Measurements from ENCODE around the gene TNFSF9.
"Not testable (repeated sequence)": the region's sequence is repeated elsewhere in the genome, so short reads cannot be mapped to it uniquely, and the experiment has no call there.

TNFSF9 gene

DNA sequence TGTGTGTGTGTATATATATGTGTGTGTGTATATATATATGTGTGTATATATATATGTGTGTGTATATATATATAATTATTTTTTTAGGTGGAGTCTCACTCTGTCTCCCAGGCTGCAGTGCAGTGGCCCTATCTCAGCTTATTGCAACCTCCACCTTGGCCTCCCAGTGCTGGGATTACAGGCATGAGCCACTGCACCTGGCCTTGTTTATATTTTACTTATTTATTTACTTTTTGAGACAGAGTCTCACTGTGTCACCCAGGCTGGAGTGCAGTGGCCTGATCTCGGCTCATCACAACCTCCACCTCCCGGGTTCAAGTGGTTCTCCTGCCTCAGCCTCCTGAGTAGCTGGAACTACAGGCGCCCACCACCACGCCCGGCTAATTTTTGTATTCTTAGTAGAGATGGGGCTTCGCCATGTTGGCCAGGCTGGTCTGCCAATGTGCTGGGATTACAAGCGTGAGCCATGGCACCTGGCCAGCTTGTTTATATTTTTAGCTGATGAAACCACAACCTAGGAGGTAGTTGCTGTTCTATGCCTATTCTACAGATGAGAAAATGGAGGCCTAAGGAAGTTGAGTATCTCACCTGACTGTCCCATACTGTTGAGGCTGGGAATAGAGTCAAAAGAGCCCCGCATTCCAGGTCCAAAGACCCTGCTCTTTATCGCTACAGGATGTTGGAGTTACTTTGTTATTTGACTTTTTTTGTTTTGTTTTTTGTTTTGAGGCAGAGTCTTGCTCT, 22.6 kb upstream of the TNFSF9 start:
- DNase-seq: not testable (repeated sequence)

DNA sequence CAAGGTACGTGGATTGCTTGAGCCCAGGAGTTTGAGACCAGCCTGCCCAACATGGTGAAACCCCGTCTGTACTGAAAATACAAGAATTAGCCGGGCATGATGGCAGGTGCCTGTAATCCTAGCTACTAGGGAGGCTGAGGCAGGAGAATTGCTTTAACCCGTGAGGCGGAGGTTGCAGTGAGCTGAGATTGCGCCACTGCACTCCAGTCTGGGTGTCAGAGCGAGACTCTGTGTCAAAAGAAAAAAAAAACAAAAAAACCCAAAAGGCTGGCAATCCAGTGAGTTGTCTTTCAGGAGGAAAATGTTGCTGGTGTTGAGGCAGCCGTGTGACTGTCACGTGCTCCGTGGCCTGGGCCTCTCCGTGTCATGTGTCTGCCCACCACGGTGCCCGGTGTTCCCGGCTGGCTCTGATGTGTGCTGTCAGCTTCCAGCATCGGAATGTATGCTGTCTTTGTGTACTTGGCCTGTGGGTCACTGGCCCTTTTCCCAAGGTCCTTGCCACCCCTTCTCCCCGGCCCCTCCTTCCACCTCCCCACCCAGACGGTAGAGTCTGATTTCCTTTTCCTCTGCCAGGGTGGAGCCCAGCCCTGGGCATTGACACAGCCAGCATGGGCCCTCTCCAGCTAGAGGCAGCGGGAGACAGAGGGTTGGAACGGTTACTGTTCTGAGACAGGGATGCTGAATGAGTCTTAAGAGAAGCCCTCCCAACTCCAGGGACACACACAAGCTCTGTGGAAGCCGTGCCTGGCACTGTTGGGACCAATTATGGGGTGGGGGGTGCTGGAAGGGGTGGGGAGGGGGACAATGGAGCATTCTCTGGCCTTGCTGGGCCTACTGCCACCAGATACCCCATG, 21.5 kb upstream of the TNFSF9 start:
- DNase-seq: no peak

DNA sequence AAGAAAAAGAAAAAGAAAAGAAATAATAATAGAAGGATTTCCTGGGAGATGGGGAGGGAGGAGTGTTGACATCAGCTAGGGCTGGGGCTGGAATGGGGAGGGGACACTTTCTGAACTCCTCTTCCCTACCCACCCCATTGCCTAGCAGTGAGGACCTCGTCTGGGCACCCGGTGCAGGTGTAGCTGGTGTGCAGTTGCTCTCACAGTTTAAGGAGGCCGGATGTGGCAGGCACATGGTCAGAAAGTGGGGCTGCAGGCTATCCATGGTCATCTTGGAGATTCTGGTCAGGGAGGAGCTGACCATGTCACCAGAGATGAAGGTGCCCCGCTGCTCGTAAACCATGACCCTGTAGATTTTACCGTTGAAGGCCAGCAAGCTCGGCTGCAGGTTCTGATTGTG, 20.2 kb upstream of the TNFSF9 start:
- DNase-seq: no peak

DNA sequence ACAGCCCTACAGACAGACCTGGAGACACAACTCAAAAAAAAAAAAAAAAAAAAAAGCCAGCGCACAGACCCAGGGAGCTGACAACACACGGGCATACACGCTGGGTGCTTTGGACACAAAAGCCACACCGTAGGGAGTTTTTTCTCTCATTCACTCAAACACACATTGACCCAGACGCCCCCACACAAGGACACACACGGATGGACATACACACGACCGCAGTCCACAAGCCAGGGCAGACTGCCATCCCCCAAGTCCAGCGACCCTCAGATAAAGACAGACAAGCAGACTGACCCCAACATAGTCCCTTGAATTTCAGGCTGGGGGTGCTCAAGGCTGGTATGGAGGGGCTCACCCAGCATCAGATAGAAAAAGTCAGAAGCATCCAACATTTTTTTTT, 16.7 kb upstream of the TNFSF9 start:
- DNase-seq: no peak

DNA sequence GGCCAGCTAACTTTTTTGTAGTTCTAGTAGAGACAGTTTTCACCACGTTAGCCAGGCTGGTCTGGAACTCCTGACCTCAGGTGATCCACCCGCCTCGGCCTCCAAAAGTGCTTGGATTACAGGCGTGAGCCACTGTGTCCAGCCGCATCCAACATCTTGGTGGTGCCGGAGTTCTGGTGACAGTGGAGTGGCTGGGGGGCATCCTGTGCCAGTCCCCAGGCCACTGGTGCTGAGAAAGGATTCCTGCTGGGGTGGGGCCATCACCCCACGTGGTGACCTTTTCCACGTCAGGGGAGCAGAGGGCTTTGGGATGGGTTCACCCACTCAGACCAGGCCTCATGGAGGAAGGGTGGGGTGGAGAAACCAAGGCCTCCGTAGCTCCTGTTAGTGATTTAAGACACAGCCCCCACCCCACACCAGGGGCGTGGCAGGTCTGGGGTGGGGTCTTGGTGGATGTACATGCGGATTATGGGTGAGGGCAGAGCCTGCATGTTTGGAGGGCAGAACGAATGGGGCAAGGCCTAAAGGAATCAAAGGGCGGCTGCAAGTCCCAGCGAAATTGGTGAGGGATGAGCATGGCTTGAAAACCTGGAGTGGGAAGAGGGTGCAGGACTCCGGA, 15.8 kb upstream of the TNFSF9 start:
- DNase-seq: no peak

DNA sequence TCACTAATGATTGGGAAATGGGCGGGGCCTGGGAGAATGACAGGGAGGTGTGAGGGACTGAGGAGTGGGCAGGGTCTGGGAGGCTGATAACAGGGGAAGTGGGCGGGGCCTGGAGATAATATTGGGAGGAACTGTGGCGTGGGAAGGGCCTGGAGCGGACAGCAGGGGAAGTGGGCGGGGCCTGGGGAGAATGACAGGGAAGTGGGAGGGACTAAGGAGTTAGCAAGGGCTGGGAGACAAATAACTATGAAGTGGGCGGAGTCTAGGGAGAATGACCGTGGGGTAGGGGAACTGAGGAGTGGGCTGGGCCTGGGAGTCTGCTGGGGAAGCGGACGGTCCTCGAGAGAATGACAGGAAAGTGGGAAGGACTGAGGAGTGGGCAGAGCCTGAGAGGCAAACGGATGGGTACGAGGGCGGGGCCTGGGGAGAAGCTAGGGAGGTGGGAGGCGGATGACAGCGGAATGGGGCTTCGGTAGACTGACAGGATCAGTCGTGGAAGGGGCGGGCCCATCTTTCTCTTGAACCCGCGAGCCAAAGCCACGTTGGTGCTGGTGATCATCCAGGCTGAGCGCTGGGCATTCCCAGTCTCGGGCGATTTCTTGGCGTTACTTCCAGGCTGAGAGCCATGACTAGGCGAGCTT, 14.7 kb upstream of the TNFSF9 start:
- peak; percentile 63 for DNase-seq

DNA sequence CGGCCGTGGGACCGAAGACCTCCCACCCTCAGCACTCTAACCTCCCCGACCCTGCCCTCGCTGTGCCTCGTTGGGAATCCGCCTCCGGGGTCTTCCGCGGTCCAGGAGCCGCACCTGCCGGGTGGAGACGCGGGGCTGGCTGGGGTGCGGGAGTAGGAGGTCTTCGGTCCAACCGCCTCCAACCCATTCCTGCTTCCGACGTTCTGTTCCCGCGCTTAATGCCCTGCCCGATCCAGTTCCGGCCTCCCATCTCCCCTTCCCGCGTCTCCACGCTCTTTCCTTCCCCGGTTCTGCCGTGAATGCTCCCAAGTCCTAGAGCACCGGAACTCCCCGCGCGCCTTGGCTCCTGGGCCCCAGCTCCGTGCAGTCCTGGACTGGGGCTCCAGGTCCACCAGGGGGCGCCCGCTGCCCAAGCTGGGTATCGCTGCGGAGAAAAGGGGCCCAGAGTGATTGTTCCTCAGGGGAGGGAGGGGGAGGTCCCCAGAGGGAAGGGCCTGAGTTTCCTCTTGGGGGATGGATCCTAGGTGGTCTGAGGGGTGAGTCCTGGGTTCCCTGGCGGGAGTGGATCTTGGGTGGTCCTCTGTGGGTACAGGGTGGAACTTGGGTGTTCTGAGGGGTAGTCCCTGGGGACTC, 14.1 kb upstream of the TNFSF9 start:
- DNase-seq: peak; percentile 93

DNA sequence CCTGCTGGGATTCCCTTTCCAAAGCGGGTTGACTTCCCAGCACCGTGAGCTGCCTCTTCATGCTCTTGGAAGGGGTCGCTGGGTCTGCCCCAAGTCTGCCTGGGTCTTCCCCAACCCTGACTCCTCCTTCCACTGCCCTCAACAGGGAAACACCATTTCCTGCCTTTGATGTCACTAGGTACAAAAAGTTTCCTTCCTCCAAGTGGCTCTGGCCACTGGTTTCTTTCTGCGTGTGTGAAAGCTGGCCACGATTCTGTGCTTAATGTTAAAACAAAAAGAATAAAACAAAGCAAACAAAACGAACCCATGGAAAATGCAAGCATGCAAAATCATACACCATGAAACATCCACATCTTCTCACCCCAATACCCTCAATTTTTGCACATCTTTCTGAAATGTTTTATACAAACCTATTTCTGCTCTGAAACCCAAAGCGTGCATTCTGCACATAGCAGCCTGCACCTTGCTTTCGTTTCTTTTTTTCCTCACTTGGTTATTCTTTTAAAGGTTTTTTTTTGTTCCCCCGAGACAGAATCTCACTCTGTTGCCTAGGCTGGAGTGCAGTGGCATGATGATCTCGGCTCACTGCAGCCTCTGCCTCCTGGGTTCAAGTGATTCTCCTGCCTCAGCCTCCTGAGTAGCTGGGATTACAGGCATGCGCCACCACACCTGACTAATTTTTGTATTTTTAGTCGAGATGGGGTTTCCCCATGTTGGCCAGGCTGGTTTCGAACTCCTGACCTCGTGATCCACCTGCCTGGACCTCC, 12.5 kb upstream of the TNFSF9 start:
- DNase-seq: no peak

DNA sequence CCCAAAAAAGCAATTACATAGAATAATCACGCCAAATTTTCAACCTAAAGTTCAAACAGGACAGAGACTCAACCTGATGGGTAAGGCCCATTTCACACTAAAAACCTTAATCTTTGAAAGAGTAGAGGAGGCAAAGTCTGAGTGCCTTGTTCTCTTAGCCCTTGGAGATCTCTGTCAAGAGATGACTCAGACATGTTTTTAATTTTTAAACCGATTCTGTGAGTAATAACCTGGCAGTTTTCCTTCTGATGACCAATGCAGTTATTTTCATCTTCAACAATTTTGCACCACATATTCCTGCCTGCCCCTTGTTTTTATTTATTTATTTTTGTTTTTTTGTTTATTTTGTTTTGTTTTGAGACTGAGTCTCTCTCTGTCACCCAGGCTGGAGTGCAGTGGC, 11.5 kb upstream of the TNFSF9 start:
- no peak for DNase-seq

DNA sequence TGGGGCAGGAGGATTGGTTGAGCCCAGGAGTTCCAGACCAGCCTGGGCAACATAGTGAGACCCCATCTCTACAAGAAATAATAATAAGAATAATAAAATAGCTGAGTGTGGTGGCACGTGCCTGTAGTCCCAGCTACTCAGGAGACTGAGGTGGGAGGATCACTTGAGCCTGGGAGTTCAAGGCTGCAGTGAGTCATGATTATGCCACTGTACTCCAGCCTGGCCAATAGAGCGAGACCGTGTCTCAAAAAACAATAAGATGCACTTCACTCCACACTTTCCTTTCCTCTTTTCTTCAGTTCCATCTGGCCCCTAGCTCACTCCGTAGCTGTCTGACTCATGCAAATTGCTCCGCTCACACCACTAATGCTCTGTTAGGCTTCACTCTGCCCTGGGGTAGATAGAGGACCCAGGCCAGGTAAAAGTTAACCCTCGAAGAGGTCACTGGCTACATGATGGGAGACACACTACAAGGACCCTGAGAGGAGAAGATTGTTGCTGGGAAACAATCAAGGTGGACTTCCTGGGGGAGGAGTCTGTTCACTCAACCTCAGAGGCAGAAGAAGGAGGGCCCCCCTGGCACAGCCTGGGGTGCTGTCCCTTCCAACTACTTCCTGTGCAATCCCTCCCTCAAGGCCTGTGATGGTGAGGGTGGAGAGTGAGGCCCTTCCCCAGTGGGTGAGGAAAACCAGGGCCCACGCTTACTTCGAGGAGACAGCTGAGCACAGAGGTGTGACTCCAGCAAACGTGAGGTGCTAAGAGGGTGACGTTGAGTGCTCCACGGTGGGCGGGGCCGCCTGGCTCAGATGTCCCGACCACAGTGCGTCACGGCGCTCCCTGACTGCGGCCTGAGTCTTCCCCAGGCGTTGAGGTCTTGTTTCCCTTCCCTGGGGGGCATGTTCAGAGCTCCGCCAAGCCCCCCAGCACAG, 8.8 kb upstream of the TNFSF9 start:
- peak; percentile 70 for DNase-seq

DNA sequence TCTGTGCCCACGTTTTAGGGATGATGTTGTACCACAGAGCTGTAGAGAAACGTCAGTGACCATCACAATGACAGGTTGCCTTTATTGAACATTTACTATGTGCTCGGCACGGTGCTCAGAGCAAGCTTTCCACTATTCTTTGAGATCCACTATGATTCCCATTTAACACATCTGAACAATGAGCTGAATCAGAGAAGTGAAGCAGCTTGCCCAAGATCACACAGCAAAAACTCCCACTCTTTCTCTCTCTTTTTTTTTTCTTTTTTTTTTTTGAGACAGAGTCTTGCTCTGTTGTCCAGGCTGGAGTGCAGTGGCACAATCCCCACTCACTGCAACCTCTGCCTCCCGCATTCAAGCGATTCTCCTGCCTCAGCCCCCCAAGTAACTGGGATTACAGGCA, 8.1 kb upstream of the TNFSF9 start:
- DNase-seq: no peak

DNA sequence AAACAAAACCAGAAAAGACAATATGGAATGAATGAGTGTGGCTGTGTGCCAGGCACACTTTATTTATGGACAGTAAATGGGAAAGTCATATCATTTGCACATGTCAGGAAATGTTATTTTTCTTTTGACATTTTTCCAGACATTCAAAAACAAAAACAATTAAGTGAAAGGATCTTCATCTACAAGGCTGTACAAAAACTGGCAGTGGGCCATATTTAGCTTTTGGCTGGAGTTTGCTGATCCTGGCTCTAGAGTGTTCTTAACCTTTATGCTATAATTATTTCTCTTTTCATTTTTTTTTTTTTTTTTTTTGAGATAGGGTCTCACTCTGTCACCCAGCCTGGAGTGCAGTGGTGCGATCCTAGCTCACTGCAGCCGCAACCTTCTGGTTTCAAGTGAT, 6.5 kb upstream of the TNFSF9 start:
- no peak for DNase-seq

DNA sequence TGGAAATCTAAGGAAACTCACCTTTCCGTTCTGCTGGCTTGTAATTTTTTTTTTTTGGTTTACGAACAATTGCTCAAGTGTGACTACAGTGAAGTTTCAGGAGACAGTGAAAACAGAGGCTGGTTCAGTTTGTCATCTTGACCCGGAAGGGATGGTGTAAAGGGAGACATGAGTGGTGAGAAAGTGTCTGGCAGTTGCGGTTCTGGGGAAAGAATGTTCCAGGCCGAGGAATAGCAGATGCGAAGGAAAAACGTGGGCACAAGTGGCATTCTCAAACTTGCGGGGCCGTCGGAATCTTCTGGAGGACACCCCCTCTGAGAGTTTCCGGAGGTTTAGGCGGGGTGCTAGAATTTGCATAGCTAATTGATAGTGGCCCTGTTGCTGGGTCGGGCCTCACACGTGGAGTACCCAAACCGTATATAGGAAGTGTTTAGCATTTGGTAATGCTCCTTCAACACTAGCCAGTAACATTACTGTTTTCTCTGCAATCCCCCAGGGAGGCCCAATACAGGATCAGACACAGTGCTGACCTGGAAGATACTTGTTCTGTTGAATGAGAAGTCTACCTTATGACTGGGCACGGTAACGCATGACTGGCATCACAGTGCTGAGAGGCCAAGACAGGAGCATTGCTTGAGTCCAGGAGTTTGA, 2.8 kb upstream of the TNFSF9 start:
- no peak for DNase-seq

DNA sequence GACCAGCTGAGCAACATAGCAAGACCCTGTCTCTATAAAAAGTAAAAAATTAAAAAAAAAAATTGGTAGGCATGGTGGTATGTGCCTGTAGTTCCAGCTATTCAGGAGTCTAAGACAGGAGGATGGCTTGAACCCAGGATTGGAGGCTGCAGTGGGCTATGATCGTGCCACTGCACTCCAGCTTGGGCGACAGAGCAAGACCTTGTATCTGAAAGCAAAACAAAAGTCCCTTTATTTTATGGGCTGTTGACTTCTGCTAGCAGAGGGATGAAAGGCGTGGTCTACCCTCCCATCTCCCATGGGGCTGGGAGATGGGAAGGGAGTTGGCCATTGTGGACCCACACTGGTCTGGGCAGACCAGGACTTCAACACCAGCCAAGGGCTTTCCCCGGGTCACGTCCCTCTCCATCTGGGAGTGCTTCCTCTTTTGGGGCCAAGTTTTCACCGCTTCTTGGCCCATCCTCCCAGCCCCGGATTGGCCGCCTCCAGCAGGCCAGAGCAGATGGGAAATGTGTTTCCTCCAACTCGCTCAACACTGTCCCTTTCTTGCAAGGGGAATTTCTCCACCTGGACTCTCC, 2.2 kb upstream of the TNFSF9 start:
- no peak for DNase-seq

DNA sequence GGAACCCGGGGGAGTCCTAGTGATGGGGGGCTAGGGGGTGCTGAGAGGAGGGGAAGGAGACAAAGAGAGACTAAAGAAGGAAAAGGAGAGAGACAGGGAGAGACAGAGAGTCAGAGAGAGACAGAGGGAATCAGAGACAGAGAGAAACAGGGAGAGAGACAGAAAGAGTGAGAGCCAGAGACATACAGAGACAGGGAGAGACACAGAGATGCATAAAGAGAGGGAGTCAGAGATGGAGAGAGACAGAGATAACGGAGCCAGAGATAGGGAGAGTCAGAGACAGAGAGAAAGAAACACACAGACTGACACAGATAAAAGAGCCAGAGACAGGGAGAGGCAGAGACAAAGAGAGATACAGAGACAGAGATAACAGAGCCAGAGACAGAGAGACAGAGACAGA, 1.5 kb upstream of the TNFSF9 start:
- no peak for DNase-seq

DNA sequence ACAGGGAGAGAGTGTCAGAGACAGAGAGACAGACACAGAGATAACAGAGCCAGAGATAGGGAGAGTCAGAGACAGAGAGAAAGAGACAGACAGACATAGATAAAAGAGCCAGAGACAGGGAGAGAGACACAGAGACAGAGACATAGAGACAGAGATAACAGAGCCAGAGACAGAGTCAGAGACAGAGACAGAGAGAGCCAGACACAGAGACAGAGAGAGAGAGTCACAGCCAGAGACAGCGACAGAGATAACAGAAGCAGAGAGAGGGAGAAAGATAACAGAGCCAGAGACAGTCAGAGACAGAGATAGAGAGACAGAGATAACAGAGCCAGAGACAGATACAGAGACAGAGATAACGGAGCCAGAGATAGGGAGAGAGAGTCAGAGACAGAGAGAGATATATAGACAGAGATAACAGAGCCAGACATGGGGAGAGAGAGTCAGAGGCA, 865 bp upstream of the TNFSF9 start:
- no peak for DNase-seq

DNA sequence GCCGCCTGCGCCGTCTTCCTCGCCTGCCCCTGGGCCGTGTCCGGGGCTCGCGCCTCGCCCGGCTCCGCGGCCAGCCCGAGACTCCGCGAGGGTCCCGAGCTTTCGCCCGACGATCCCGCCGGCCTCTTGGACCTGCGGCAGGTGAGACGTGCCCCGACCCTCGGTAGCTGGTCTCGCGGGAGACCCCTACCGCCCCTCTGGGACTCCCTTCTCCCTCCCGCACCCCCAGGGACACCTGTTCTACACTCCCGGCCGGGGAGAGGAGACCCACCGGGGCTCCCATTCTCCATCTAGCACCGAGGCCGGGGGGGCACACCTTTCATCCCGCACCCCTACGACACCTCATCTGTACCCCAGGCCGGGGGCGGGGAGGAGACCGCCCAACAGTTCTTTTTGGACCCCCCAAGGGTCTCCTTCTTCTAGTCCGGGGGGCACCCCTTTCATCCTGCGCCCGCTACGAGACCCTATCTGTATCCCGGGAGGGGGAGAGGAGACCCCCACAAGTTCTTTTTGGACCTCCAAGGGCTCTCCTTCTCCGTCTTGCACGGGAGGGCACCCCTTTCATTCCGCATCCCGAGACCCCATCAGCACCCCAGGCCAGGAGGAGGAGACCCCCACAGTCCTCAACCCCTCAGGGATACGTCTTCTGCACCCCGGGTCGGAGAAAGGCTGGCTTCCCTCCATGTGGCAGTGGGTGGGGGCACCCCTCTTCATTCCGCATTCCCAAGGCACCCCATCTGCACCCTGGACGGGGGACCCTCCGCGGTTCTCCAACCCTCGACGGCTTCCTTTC, 533 bp downstream of the TNFSF9 start:
- DNase-seq: no peak

DNA sequence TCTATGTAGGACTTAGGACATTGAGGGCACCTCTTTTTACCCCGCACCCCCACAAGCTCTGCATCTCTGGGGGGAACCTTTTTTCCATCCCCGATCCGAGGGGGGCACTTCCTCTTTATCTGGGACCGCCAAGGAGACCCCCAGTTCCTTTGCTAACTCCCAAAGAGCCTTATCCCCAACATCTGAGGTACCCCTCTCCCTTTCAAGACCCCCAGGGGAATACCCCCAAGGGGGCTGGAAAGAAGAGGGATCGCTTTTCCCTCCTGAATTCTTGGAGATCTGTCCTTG, 1.1 kb downstream of the TNFSF9 start:
- DNase-seq: no peak

DNA sequence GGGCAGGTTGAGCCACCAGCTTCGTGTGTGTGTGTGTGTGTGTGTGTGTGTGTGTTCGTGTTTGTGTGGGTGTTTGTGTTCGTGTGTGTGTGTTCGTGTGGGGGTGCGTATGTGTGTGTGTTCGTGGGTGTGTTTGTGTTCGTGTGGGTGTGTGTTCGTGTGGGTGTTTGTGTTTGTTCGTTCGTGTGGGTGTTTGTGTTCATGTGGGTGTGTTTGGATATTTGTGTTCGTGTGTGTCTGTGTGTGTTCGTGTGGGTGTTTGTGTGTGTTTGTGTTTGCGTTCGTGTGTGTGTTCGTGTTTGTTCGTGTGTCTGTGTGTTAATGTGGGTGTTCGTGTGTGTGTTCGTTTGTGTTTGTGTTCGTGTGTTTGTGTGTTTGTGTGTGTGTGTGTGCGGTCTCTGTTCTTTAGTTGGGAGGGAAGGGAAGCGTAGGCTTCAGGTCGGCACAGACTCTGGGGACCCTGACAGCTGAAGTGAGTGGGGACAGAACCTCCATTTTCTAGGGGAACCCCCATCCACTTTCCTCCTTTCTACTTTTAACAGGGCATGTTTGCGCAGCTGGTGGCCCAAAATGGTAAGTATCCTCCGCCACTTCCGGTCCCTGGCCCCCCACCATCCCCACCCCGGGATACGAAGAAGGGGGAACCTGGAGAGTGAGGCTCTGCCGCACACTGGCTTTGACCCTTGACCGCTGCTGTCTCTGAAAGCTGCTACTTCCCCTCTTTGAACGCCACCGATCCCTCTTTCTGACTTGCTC, 1.6 kb downstream of the TNFSF9 start:
- no peak for DNase-seq

Measured in activated T-cell treated with anti-CD3 and anti-CD28 coated beads, Interleukin-2, amount 50 U/mL, for 1 hour (primary cell).